ENCODE measurements around the gene ROM1.
A peak's percentile ranks its signal among the peaks of the same experiment; 100 is the strongest.
"Not testable (repeated sequence)": the region's sequence is repeated elsewhere in the genome, so short reads cannot be mapped to it uniquely, and the experiment has no call there.

Gene ROM1

GRCh38 chr11:62610814-62611704 is 2.0 kb upstream of the ROM1 start:
- no peak for DNase-seq

GRCh38 chr11:62611705-62612365 is 1.2 kb upstream of the ROM1 start:
- no peak for DNase-seq

- no peak for DNase-seq
Measured at GRCh38 chr11:62613291-62613778, 278 bp downstream of the ROM1 start.

GRCh38 chr11:62614275-62614674 is 1.2 kb downstream of the ROM1 start:
- no peak for DNase-seq

GRCh38 chr11:62615521-62615920 is 2.5 kb downstream of the ROM1 start:
- no peak for DNase-seq

GRCh38 chr11:62616957-62617356 is 3.9 kb downstream of the ROM1 start:
- DNase-seq: not testable (repeated sequence)

- no peak for DNase-seq
Measured at GRCh38 chr11:62621027-62621566, 8.0 kb downstream of the ROM1 start.

GRCh38 chr11:62621567-62622470 is 8.8 kb downstream of the ROM1 start, which contains the start of gene B3GAT3:
TSS of gene B3GAT3 (minus strand) at chr11:62621986. CDS start at chr11:62621947, 39 bp downstream.
- peak; percentile 99 for DNase-seq

- DNase-seq: no peak
Measured at GRCh38 chr11:62622476-62623089, 9.5 kb downstream of the ROM1 start.

GRCh38 chr11:62627713-62628112 is 14.7 kb downstream of the ROM1 start:
- DNase-seq: no peak

GRCh38 chr11:62632492-62632891 is 19.4 kb downstream of the ROM1 start:
- DNase-seq: no peak

GRCh38 chr11:62644220-62644619 is 31.2 kb downstream of the ROM1 start:
- no peak for DNase-seq

GRCh38 chr11:62645671-62645945 is 32.6 kb downstream of the ROM1 start:
- no peak for DNase-seq

- DNase-seq: peak; percentile 99
Measured at GRCh38 chr11:62645946-62646824, 33.1 kb downstream of the ROM1 start, which contains the start of gene GANAB. TSS of gene GANAB (minus strand) at chr11:62646613. CDS start at chr11:62646599, 14 bp downstream.

- DNase-seq: no peak
Measured at GRCh38 chr11:62646825-62647608, 34.0 kb downstream of the ROM1 start.

- DNase-seq: no peak
Measured at GRCh38 chr11:62647609-62648005, 34.5 kb downstream of the ROM1 start.

- DNase-seq: no peak
Measured at GRCh38 chr11:62648185-62648966, 35.3 kb downstream of the ROM1 start.

- DNase-seq: no peak
Measured at GRCh38 chr11:62648967-62649364, 35.9 kb downstream of the ROM1 start.

- no peak for DNase-seq
Measured at GRCh38 chr11:62649486-62649885, 36.4 kb downstream of the ROM1 start.

GRCh38 chr11:62650283-62650682 is 37.2 kb downstream of the ROM1 start:
- DNase-seq: not testable (repeated sequence)
